Bronchial epithelial cell (primary cell): Measurements from ENCODE around the gene SF3B6. TPM values are rescaled to one million over a fixed set of nuclear protein-coding genes. Genes with fewer than 3 reads are reported as not detected.
"Not testable (repeated sequence)": the region's sequence is repeated elsewhere in the genome, so short reads cannot be mapped to it uniquely, and the experiment has no call there.

Experiments
- DNase-seq: peaks from one replicate; pipeline ENCODE4 v3.0.0-alpha.2; 2010; ENCODE audit warnings: low read depth
- FAIRE-seq: peaks from 2 replicates; lab custom pipeline; 2011; peaks lifted over from hg19 to GRCh38; lab: Jason Lieb, UNC
- H3K27me3 ChIP-seq: 2 replicates; pipeline ENCODE4 v1.5.1; 2011; ENCODE audit warnings: low read length; ENCODE audit not compliant: control insufficient read depth, insufficient read depth
- H3K36me3 ChIP-seq: 2 replicates; pipeline ENCODE4 v1.5.1; 2011; ENCODE audit warnings: low read length; ENCODE audit not compliant: control insufficient read depth, insufficient read depth
- H3K4me3 ChIP-seq: 2 replicates; pipeline ENCODE4 v1.5.1; 2011; ENCODE audit warnings: mild to moderate bottlenecking, low read depth, low read length, control low read depth
- CTCF ChIP-seq: IDR thresholded peaks from 2 replicates; pipeline ENCODE4 v1.5.1; 2011; ENCODE audit warnings: mild to moderate bottlenecking, moderate library complexity, low read length, control low read depth, inconsistent platforms; ENCODE audit not compliant: insufficient read depth, severe bottlenecking
- total RNA-seq: library from RNA; depleted of rRNA; stranded (reverse); fragments of >200 nt; gene quantifications from 2 replicates; pipeline ENCODE4 v1.2.1, GENCODE V29; 2014

SF3B6 gene
- total RNA-seq, 1 donor from 2014 or later, result 202 TPM

- Histone ChIP-seq H3K27me3 (no peaks in the 10 kb centered on the region), H3K4me3 (no peak overlapping the region), H3K36me3 (no peaks in the 10 kb centered on the region)
- no peak for FAIRE-seq
- no peak for DNase-seq
- no peak for TF ChIP-seq CTCF
Measured at GRCh38 chr2:24121469-24121868, 45.3 kb upstream of the SF3B6 start.

GRCh38 chr2:24121066-24121465 lies 44.9 kb upstream of the SF3B6 start:
- Histone ChIP-seq H3K4me3 (no peak overlapping the region), H3K27me3 (no peaks in the 10 kb centered on the region), H3K36me3 (no peaks in the 10 kb centered on the region)
- FAIRE-seq (no peak), DNase-seq (no peak)
- TF ChIP-seq CTCF, result no peak

- Histone ChIP-seq H3K4me3 (no peak overlapping the region), H3K36me3 (no peaks in the 10 kb centered on the region), H3K27me3 (no peaks in the 10 kb centered on the region)
- DNase-seq (no peak), FAIRE-seq (no peak)
- TF ChIP-seq CTCF, result no peak
Measured at GRCh38 chr2:24117902-24118301, 41.8 kb upstream of the SF3B6 start.

- no peak for TF ChIP-seq CTCF
- Histone ChIP-seq H3K4me3 (no peak overlapping the region), H3K27me3 (no peaks in the 10 kb centered on the region), H3K36me3 (no peaks in the 10 kb centered on the region)
- DNase-seq (peak; percentile 46), FAIRE-seq (no peak)
Measured at GRCh38 chr2:24115057-24115456, 38.9 kb upstream of the SF3B6 start.

- FAIRE-seq, result no peak
- DNase-seq, result peak; percentile 86
- H3K4me3 ChIP-seq, result no peak overlapping the region
- TF ChIP-seq CTCF, result no peak
- no peaks in the 10 kb centered on the region for H3K27me3 ChIP-seq
- no peaks in the 10 kb centered on the region for H3K36me3 ChIP-seq
Measured at GRCh38 chr2:24111407-24111901, 35.3 kb upstream of the SF3B6 start.

GRCh38 chr2:24110660-24111303 lies 34.7 kb upstream of the SF3B6 start:
- no peak for TF ChIP-seq CTCF
- DNase-seq (no peak), FAIRE-seq (no peak)
- no peak overlapping the region for H3K4me3 ChIP-seq
- no peaks in the 10 kb centered on the region for H3K36me3 ChIP-seq
- H3K27me3 ChIP-seq, result no peaks in the 10 kb centered on the region

GRCh38 chr2:24109431-24109830 lies 33.3 kb upstream of the SF3B6 start:
- not testable (repeated sequence) for H3K36me3 ChIP-seq, DNase-seq, H3K4me3 ChIP-seq, FAIRE-seq, H3K27me3 ChIP-seq
